K562 (cell line): ENCODE measurements around the gene UBE2M. TPM values are rescaled to one million over a fixed set of nuclear protein-coding genes. Genes with fewer than 3 reads are reported as not detected.

Source experiments
- ADNP ChIP-seq: fragments of 200-800 bp; sonication (Bioruptor generic); IDR thresholded peaks from 2 replicates; pipeline ENCODE4 v1.6.1; 2016; ENCODE audit warnings: missing genetic modification characterization, missing compliant biosample characterization
- BRD9 ChIP-seq: fragments of 450-650 bp; IDR thresholded peaks from 2 replicates; pipeline ENCODE4 v1.6.1; 2018; ENCODE audit warnings: low read depth; ENCODE audit not compliant: partially characterized antibody
- C11orf30 ChIP-seq: fragments of 450-650 bp; IDR thresholded peaks from 2 replicates; pipeline ENCODE4 v1.6.1; 2016; ENCODE audit warnings: low read depth, mild to moderate bottlenecking
- IRF1 ChIP-seq: sonication (generic); formaldehyde crosslinking; IDR thresholded peaks from 2 replicates; pipeline ENCODE4 v1.8.0; 2022; ENCODE audit warnings: missing genetic modification reagents, mild to moderate bottlenecking, borderline replicate concordance
- KAT7 ChIP-seq: sonication (generic); formaldehyde crosslinking; IDR thresholded peaks from 2 replicates; pipeline ENCODE4 v1.8.0; 2022; ENCODE audit warnings: missing genetic modification reagents, mild to moderate bottlenecking, borderline replicate concordance
- KLF10 ChIP-seq: fragments of 250-450 bp; sonication (Bioruptor Pico); IDR thresholded peaks from 2 replicates; pipeline ENCODE4 v1.6.1; 2021; ENCODE audit warnings: matching md5 sums
- LARP7 ChIP-seq: fragments of 450-650 bp; IDR thresholded peaks from 2 replicates; pipeline ENCODE4 v1.6.1; 2016
- MAZ ChIP-seq, 2 experiments: fragments of 450-650 bp in 1 of 2; sonication (generic) in 1 of 2; formaldehyde crosslinking; IDR thresholded peaks in 1 of 2; conservative IDR thresholded peaks in 1 of 2; 2 replicates each; pipeline versions ENCODE4 v1.4.0 to v1.5.0; 2020; ENCODE audit warnings: mild to moderate bottlenecking in 1 of 2, missing genetic modification reagents in 1 of 2
- NR2C2 ChIP-seq, 2 experiments: fragments of 200-800 bp in 1 of 2; sonication (Bioruptor generic) in 1 of 2; sonication (generic) in 1 of 2; formaldehyde crosslinking in 1 of 2; IDR thresholded peaks; 2 replicates each; pipeline versions ENCODE4 v1.6.1 to v1.8.0; 2016 to 2022; ENCODE audit warnings: mild to moderate bottlenecking in 1 of 2, missing compliant biosample characterization in 1 of 2, missing genetic modification characterization in 1 of 2, missing genetic modification reagents in 1 of 2
- PPARD ChIP-seq: fragments of 250-450 bp; sonication (Bioruptor Pico); IDR thresholded peaks from 2 replicates; pipeline ENCODE4 v1.8.0; 2022; ENCODE audit warnings: inconsistent platforms, mild to moderate bottlenecking, moderate library complexity
- SMARCA4 ChIP-seq: fragments of 450-650 bp; IDR thresholded peaks from 2 replicates; pipeline ENCODE4 v1.6.1; 2016
- SUPT5H ChIP-seq: fragments of 450-650 bp; IDR thresholded peaks from 2 replicates; pipeline ENCODE4 v1.6.1; 2016
- THRAP3 ChIP-seq: fragments of 450-650 bp; IDR thresholded peaks from 2 replicates; pipeline ENCODE4 v1.6.1; 2016; ENCODE audit warnings: mild to moderate bottlenecking, inconsistent platforms, borderline replicate concordance
- UBTF ChIP-seq, 2 experiments: IDR thresholded peaks; 2 replicates each; pipeline ENCODE4 v1.6.1; 2012; ENCODE audit warnings: improper control_type of control experiment in 2 of 2, low read depth in 2 of 2, low read length in 2 of 2, borderline replicate concordance in 1 of 2
- USF2 ChIP-seq: sonication (generic); formaldehyde crosslinking; IDR thresholded peaks from 2 replicates; pipeline ENCODE4 v1.5.0; 2020; ENCODE audit warnings: missing genetic modification reagents
- YBX1 ChIP-seq: fragments of 450-650 bp; IDR thresholded peaks from 2 replicates; pipeline ENCODE4 v1.7.1; 2016; ENCODE audit warnings: mild to moderate bottlenecking
- ZMIZ1 ChIP-seq, 2 experiments: fragments of 150-350 bp in 1 of 2; IDR thresholded peaks; 2 replicates each; pipeline ENCODE4 v1.6.1; 2012 to 2016; ENCODE audit warnings: low read depth in 2 of 2, low read length in 2 of 2, mild to moderate bottlenecking in 1 of 2, moderate library complexity in 1 of 2
- ZNF174 ChIP-seq: fragments of 250-450 bp; sonication (Bioruptor Pico); IDR thresholded peaks from 2 replicates; pipeline ENCODE4 v1.4.0; 2020; ENCODE audit warnings: mild to moderate bottlenecking
- ZNF586 ChIP-seq: fragments of 450-650 bp; formaldehyde crosslinking; conservative IDR thresholded peaks from 2 replicates; pipeline ENCODE4 v1.4.0; 2020; ENCODE audit warnings: mild to moderate bottlenecking, moderate library complexity
- ZZZ3 ChIP-seq: fragments of 450-650 bp; IDR thresholded peaks from 2 replicates; pipeline ENCODE4 v1.6.1; 2016; ENCODE audit warnings: antibody characterized with exemption, mild to moderate bottlenecking, moderate library complexity
- polyA plus RNA-seq, 8 experiments: library from polyadenylated mRNA; depleted of rRNA in 4 of 8; stranded (reverse) in 5 of 8; unstranded in 3 of 8; fragments of >200 nt; fragmentation: Nextera tagmentation in 2 of 8; fragmentation: Illumina TruSeq in 1 of 8; extraction: Ambion mirVana in 2 of 8; extraction: Trizol in 1 of 8; gene quantifications; 2 replicates each; pipeline versions ENCODE4 v1.2.1 to v1.2.3, GENCODE V29; 2011 to 2014; ENCODE audit warnings: inconsistent platforms in 1 of 8, missing spikeins in 1 of 8
- total RNA-seq, 7 experiments: library from RNA; depleted of rRNA in 6 of 7; stranded (reverse); fragments of >200 nt in 6 of 7; fragmentation: Illumina TruSeq in 2 of 7; extraction: Trizol in 2 of 7; gene quantifications; 2 replicates each; pipeline versions ENCODE4 v1.2.1 to v1.2.3, GENCODE V29; 2011 to 2021; ENCODE audit warnings: low replicate concordance in 1 of 7

The UBE2M gene
- total and polyA plus RNA-seq, 9 of the 15 experiments (the other 6 are each of a cell fraction or from before 2014, with no cell fraction given): 0.92 to 163 (median 85.7) TPM

GRCh38 chr19:58575183-58576041, 17.0 kb upstream of the UBE2M start (continued):
- TF ChIP-seq ZNF586 (CRISPR knock-in tag): no peak
- no peak; a peak in 1 of 4 replicates for TF ChIP-seq UBTF (IDR thresholded peaks at IDR 0.05; ENCODE audit: borderline replicate concordance in 1 of 2, low read depth in 2 of 2, low read length in 2 of 2)
- TF ChIP-seq KLF10 (CRISPR knock-in tag): no peak
- TF ChIP-seq SMARCA4: no peak
- 0 out of 2 replicates have a peak, but pooled peaks have one; percentile 25 for TF ChIP-seq KAT7 (CRISPR knock-in tag)
- TF ChIP-seq ZNF174 (CRISPR knock-in tag): no peak
- no peak for TF ChIP-seq ZMIZ1 (IDR thresholded peaks at IDR 0.05; ENCODE audit: low read depth in 2 of 2, low read length in 2 of 2)
- no peak for TF ChIP-seq ZZZ3
- TF ChIP-seq THRAP3: no peak
- no peak for TF ChIP-seq BRD9
- peak; percentile 37; the same call in 1 of the 2 replicates for TF ChIP-seq USF2 (CRISPR knock-in tag)
- TF ChIP-seq PPARD (CRISPR knock-in tag): no peak
- TF ChIP-seq C11orf30: peak; percentile 57
- TF ChIP-seq MAZ (CRISPR knock-in tag; conservative IDR thresholded peaks at IDR 0.05 in 1 of 2, IDR thresholded peaks at IDR 0.05 in 1 of 2): peak; percentile 70 to 82
- no peak for TF ChIP-seq IRF1 (CRISPR knock-in tag)
- TF ChIP-seq ADNP (tag): no peak
- no peak for TF ChIP-seq YBX1
- TF ChIP-seq LARP7: no peak
- TF ChIP-seq SUPT5H: peak; percentile 74
- TF ChIP-seq NR2C2 (CRISPR knock-in tag; IDR thresholded peaks at IDR 0.05): 0 out of 2 replicates have a peak, but pooled peaks have one; percentile 21
- peak; percentile 76 for TF ChIP-seq NR2C2 (tag; IDR thresholded peaks at IDR 0.05)
